Measurements from ENCODE around the gene SLC25A22. TPM values are rescaled to one million over a fixed set of nuclear protein-coding genes. Genes with fewer than 3 reads are reported as not detected.
A peak's percentile ranks its signal among the peaks of the same experiment; 100 is the strongest.

Gene SLC25A22
- polyA plus RNA-seq, 2 of the 4 experiments (the other 2 are of a cell fraction) = 13.5 to 18.7 TPM

DNA sequence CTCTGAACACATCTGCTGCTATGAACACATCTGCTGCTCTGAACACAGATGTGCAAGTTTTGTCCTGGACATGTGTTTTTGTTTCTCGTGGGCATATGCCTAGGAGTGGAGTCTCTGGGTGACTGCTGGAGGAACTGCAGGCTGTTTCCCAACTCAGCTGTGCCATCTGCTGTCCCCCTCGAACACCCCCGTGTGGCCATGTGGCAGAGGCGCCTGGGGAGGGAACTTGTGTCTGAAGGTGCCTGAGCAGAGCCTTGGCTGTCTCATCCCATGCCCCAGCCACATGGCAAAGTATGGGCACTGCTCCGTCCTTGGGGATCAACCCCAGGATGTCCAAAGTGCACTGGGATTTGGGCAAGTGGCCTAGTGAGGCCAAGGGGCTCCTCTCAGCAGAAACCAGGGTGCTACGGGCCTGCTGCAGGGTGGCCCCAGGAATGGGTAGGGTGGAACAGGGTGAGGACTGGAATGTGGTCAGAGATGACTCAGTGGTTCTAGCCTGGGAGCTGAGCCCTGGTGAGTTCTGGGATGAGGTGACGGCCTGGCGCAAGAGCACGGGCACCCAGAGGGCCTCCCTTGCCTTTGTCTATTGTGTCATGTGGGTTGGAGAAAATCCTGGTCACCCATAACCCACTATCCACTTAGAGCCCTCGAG, 35.5 kb downstream of the SLC25A22 start:
- ChIA-PET CTCF (interaction anchor here (1.0 to 5.4 kb wide), 7 partner anchors 8 to 66 kb away, joined by 3 to 32 read pairs (median 6); partner anchors contain the start of genes TALDO1 and TMEM80), POLR2A (interaction anchor here (2.1 kb wide), 1 partner anchor 8 kb away, joined by 5 read pairs; no protein-coding TSS in a partner anchor)
- peak; percentile 71 to 83 for DNase-seq (ENCODE audit: low read depth in 1 of 2, low spot score in 1 of 2)
- no peak for FAIRE-seq
- Histone ChIP-seq H3K4me3 (no peak overlapping the region), H3K9me3 (no peaks in the 10 kb centered on the region), H3K4me1 (peaks cover 29% of the 10 kb centered on the region), H3K27ac (peak overlapping the region; percentile 61 to 81), H3K4me2 (peak overlapping the region; percentile 45)
- ATAC-seq = peak; percentile 63 to 66
- peak in 1 of 2 experiments; percentile 22; a peak in 1 of 4 replicates for TF ChIP-seq CEBPB (IDR thresholded peaks at IDR 0.05)
- TF ChIP-seq CTCF (IDR thresholded peaks at IDR 0.05) = peak; percentile 24; the same call in 1 of the 3 replicates
- no peak for TF ChIP-seq FOSL2 (IDR thresholded peaks at IDR 0.05)
- peak; percentile 69 for TF ChIP-seq FOSL2 (CRISPR knock-in tag; IDR thresholded peaks at IDR 0.05)
- TF ChIP-seq SREBF2 (IDR thresholded peaks at IDR 0.05) = no peak
- TF ChIP-seq BCL3 (IDR thresholded peaks at IDR 0.05) = no peak
- TF ChIP-seq JUN (IDR thresholded peaks at IDR 0.05) = peak in 1 of 2 experiments; percentile 18; a peak in 2 of 5 replicates
- no peak for TF ChIP-seq KDM1A (IDR thresholded peaks at IDR 0.05; ENCODE audit: low read depth)
- TF ChIP-seq REST (IDR thresholded peaks at IDR 0.05) = no peak
- no peak for TF ChIP-seq CBX8 (IDR thresholded peaks at IDR 0.05)
- peak; percentile 23; the same call in 1 of the 3 replicates for TF ChIP-seq SMC3 (IDR thresholded peaks at IDR 0.05)
- TF ChIP-seq, protein P1, sequence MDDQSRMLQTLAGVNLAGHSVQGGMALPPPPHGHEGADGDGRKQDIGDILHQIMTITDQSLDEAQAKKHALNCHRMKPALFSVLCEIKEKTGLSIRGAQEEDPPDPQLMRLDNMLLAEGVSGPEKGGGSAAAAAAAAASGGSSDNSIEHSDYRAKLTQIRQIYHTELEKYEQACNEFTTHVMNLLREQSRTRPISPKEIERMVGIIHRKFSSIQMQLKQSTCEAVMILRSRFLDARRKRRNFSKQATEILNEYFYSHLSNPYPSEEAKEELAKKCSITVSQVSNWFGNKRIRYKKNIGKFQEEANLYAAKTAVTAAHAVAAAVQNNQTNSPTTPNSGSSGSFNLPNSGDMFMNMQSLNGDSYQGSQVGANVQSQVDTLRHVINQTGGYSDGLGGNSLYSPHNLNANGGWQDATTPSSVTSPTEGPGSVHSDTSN (IDR thresholded peaks at IDR 0.05) = peak; percentile 70
- TF ChIP-seq, protein P2, sequence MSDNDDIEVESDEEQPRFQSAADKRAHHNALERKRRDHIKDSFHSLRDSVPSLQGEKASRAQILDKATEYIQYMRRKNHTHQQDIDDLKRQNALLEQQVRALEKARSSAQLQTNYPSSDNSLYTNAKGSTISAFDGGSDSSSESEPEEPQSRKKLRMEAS (IDR thresholded peaks at IDR 0.05) = peak; percentile 80
- no peak; a peak in 1 of 5 replicates for TF ChIP-seq RAD21 (conservative IDR thresholded peaks at IDR 0.05 in 1 of 2, IDR thresholded peaks at IDR 0.05 in 1 of 2)
- 39% methylated on average over 6 of the region's 10 CpGs for WGBS (ENCODE audit: missing lambda C conversion rate)

DNA sequence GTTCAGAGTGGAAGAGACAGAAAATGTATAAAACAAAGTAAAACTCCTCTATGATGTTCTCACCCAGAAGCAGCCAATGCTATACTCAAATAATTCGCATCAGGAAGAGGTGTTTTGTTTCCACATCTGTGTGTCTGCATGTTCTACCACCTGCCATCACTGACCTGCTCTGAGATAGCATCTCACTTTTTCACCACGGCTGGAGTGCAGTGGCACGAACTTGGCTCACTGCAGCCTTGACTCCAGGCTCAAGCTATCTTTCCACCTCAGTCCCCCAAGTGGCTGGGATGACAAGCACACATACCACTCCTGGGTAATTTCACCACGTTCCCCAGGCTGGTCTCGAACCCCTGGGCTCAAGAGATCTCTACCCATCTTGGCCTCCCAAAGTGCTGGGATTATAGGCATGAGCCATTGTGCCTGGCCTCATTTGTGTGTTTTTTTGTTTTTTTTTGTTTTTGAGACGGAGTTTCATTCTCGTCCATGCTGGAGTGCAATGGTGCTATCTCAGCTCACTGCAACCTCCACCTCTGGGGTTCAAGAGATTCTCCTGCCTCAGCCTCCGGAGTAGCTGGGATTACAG, 36.5 kb downstream of the SLC25A22 start:
- no peak overlapping the region for H3K4me3 ChIP-seq
- ChIA-PET CTCF (interaction anchor here (0.9 to 5.4 kb wide), 4 partner anchors 7 to 65 kb away, joined by 3 to 32 read pairs (median 16); partner anchors contain the start of genes TALDO1 and TMEM80), POLR2A (interaction anchor here (0.5 to 2.1 kb wide), 3 partner anchors 7 to 14 kb away, joined by 3 to 9 read pairs (median 5); partner anchors contain the start of gene TALDO1)
- peaks cover 29% of the 10 kb centered on the region for H3K4me1 ChIP-seq
- TF ChIP-seq NFE2L2 (conservative IDR thresholded peaks at IDR 0.05; ENCODE audit: low read length) (no peak), POLR2AphosphoS2 (conservative IDR thresholded peaks at IDR 0.05; ENCODE audit: low read length) (peak; percentile 30; the same call in 1 of the 2 replicates), KDM1A (IDR thresholded peaks at IDR 0.05; ENCODE audit: low read depth) (no peak)
- TF ChIP-seq, protein P3, sequence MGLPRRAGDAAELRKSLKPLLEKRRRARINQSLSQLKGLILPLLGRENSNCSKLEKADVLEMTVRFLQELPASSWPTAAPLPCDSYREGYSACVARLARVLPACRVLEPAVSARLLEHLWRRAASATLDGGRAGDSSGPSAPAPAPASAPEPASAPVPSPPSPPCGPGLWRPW (IDR thresholded peaks at IDR 0.05) = no peak
- peak overlapping the region; percentile 45; the same call in 2 of the 3 replicates for H3K4me2 ChIP-seq
- ATAC-seq = 0 out of 6 replicates have a peak, but pooled peaks of 1 of the 2 experiments have one; percentile 0
- H3K27ac ChIP-seq = peak overlapping the region in 1 of 2 experiments; percentile 81; a peak in 2 of 6 replicates
- FAIRE-seq = no peak
- DNase-seq (ENCODE audit: low read depth in 1 of 2, low spot score in 1 of 2) = no peak
- no peaks in the 10 kb centered on the region for H3K9me3 ChIP-seq
- whole genome bisulfite sequencing (ENCODE audit: missing lambda C conversion rate) = 87% methylated on average over 8 of the region's 8 CpGs

Data from A549 (cell line).